ENCODE measurements around the gene EYS. TPM values are rescaled to one million over a fixed set of nuclear protein-coding genes. Genes with fewer than 3 reads are reported as not detected.
"Not testable (repeated sequence)": the region's sequence is repeated elsewhere in the genome, so short reads cannot be mapped to it uniquely, and the experiment has no call there.

Gene EYS
- total RNA-seq, 1 experiment from 2014 or later = 0.87 TPM

DNA sequence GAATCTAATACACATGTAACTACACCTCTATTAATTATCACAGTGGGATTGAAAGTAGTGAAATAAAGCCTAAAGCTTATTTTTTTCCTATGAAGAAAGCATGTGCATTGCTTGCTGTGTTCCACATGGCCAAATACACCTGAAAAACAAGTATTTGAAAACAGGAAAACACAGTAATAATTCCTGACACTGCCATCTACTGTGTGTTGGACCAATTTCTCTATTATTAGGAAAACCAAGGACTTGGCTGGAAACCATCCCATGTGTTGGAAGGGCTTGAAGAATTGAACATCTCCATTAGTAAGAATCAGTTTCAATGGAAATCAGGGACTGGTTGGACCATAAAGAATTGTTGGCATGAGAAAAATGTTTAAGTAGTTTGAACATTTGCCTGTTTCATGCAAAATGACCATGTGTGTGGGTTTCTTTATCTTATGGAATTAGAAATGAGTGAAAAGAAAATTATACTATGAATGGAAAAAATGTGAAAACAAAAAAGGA, 1947.4 kb downstream of the EYS start:
- no peak for DNase-seq (ENCODE audit: low read depth)

DNA sequence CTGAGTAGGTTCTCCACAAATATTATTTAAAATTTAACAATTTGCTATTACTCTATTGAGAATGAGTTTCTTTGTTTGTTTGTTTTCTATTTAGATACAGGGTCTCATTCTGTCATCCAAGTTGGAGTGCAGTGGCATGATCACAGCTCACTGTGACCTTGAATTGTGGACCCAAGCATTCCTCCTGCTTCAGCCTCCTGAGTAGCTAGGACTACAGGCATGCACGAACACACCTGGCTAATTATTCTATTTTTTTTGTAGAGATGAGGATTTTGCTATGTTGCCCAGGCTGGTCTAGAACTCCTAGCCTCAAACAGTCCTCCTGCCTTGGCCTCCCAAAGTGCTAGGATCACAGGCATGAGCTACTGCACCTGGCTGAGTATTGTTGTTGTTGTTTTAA, 1949.2 kb downstream of the EYS start:
- DNase-seq (ENCODE audit: low read depth) = no peak

DNA sequence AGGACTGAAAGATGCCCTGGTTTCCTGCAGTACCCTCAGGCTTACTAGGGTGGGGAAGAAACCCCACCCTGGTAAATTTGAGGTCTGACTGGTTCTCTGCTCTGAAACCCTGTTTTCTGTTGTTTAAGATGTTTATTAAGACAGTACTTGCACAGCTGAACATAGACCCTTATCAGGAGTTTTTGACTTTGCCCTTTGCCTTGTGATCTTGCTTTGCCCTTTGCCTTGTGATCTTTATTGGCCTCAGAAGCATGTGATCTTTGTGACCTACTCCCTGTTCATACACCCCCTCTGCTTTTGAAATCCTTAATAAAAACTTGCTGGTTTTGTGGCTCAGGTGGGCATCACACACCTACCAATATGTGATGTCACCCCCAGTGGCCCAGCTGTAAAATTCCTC, 1949.8 kb downstream of the EYS start:
- not testable (repeated sequence) for DNase-seq (ENCODE audit: low read depth)

DNA sequence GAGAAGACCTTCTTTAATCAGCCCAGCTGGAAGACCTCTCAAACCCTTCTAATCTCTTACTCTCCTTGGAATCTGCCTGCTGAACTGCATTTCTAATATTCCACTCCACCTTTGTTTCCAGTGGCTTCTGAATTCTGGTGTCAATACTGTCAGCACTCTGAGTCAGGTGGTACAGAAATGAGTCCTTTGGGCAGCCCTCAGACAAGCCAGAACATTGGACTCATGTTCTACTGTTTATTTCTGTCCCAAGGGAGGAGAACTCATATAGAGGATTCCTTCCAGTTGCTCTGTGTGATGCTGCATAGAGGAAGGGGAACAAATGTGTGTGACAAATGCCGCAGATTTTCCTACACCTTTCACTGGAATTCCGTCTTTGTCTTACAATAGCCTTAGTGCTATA, 1956.6 kb downstream of the EYS start:
- DNase-seq (ENCODE audit: low read depth) = no peak

DNA sequence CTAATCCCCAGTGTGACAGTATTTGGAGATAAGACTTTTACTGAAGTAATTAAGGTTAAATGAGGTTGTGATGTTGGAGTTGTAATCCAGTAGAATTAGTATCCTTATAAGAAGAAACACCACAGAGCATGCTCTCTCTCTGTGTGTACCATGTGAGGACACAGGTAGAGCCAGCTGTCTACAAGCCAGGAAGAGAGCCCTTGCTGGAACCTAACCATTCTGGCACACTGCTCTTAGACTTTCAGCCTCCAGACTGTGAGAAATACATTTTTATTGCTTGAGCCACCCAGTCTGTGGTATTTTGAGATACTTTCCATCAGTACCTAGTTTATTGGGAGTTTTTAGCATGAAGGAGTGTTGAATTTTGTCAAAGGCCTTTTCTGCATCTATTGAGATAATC, 1961.2 kb downstream of the EYS start:
- DNase-seq (ENCODE audit: low read depth) = no peak

DNA sequence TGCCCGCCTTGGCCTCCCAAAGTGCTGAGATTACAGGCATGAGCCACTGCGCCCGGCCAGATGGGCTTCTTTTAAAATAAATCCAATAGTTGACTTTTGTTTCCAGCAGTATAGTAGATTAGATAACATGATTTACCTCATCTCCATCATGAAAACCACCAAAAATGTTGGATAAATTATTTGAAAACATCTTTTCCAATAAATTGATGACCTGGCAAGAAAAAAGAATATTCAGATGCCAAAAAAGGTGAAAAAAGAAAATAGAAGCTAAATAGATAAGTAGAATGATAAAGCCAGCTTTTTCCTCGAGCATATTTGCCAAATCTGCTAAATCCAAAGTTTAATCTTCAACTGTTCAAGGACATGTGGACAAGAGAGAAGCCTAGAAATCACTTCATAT, 1962.2 kb downstream of the EYS start:
- DNase-seq (ENCODE audit: low read depth) = no peak

DNA sequence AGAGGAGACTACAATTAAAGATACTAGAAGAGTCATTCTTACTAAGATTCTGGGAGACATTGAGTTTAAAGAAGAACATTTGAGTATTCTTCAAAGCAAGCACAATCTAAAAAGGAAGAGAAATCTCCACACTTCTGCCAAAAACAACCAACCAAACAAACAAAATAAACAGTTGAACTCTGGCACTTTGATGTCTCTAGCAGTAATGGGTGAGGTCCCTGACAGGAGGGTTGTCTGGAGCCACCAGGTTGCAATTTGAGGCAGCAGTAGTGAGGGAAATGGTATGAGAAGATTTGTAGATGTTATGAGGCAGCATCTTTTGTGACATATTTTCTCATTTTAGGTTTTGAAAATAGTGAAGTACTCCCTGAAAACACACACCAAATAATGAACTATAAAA, 1963.3 kb downstream of the EYS start:
- no peak for DNase-seq (ENCODE audit: low read depth)

DNA sequence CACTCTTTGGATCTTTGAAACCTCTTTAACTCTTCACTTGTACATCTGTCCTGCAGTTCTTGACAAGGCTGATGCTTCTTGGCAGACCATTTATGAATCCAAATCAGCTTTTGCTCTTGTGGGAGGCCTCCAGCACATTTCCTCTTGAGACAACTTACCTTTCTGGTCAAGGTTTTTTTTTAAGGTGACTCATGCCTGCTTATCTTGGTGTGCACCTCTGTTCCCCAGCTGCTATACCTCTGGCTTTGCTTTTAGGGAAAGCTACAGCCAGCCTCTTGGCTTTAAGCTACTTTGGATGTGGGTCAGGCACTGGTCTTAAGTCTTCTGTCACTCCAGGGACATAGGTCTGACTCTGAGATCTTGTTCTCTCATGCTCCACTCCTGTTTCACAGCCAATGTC, 1965.0 kb downstream of the EYS start:
- no peak for DNase-seq (ENCODE audit: low read depth)

DNA sequence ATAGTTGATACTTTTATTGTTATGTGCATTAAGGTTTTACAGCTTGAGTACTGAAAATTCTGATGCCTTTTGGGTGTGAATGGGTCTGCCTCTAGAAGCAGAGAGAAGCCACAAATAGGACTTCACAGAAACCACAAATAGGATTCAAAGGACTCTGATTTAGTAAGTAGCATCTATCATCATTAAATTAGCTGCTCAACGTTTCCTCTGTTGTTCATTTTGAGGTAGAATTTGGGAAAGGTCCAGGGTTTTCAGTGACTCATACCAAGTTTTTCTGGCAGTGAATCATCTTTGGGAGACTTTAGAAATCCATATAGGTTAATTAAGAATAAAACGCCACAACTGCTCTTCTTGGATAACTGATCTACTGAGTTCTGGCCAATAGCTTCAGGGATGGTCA, 1966.3 kb downstream of the EYS start:
- DNase-seq (ENCODE audit: low read depth) = peak; percentile 84

DNA sequence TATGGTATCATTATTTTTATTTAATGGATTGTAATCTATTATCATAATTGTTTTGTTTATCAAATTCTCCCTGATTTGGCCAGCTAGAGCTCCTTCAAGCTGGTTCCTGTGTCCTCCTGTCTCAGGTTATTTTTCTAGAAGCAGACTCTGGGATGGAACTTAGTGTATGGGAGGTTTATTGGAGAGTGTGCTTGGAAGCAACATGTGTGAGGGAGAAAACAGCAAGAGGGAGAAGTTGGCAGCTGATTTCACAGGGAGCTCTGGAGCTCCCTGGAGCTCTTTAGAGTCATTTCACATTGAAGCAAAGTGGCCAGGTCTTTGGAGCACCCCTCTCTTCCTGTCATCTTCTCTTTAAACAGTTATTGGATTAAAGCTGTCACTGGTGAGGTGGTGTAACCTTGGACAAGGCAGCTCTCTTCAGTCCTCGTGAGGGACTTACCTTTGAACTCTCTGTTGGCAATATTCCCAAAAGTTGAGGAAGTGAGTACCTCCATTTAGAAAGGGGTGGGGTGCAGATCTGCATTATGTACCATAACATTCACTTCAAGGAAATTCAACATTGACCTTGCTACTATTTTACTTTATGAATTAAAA, 1967.8 kb downstream of the EYS start:
- DNase-seq (ENCODE audit: low read depth) = no peak

DNA sequence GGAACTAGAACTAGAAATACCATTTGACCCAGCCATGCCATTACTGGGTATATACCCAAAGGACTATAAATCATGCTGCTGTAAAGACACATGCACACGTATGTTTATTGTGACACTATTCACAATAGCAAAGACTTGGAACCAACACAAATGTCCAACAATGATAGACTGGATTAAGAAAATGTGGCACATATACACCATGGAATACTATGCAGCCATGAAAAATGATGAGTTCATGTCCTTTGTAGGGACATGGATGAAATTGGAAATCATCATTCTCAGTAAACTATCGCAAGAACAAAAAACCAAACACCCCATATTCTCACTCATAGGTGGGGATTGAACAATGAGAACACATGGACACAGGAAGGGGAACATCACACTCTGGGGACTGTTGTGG, 1968.8 kb downstream of the EYS start:
- DNase-seq (ENCODE audit: low read depth) = not testable (repeated sequence)

DNA sequence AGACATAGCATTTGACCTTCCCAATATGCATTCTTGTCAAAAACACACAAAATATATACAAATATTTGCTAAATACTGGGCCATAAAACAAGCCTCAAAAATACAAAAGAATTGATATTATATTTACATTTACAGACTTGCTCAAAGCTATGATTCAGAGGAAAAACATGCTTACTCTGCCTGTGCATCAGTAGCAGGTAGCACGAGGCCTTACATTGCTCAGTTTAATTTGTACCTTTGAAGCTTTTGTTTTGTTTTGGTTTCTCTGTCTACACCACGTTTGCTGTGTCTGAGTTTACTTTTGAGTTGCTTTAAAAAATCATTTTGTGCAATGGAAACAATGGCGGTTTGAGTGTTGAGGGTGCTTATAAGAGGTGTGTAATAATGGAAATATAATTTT, 1972.1 kb downstream of the EYS start:
- no peak for DNase-seq (ENCODE audit: low read depth)

DNA sequence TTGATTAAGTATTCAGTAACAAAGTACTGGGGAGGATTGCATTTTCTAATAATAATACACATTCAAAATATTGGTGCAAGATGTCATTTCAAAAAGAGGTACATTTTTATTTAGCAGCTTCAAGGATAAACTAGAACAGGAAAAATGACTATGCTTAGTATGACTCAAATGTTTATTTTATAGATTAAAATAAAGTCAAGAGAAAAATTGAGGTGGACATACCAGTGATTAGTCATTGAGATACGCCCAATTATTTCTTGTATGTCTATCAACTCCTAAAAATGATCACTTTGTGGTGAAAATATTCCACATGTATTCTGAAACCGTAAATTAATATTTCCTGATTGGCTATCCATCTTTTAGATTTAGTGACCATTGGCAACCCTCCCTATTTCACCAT, 1974.7 kb downstream of the EYS start:
- peak; percentile 12 for DNase-seq (ENCODE audit: low read depth)

DNA sequence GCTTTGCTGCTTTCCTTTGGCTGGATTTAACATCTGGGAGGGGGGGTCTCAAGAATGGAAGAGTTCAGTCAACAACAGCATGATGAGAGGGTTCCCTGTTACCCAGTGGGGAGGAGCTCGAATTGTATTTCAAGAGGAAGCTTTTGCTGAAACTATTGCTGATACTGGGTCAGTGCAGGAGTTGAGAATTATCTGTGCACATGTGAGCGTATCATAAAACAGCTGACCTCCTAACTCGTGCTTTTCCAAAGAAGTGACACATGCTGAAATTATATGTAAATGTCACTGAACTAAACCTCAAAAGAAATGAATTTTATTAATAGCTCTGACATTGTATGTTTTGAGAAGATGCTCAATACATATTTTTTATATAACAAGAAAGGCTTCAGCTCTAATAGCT, 1975.1 kb downstream of the EYS start:
- DNase-seq (ENCODE audit: low read depth) = no peak

DNA sequence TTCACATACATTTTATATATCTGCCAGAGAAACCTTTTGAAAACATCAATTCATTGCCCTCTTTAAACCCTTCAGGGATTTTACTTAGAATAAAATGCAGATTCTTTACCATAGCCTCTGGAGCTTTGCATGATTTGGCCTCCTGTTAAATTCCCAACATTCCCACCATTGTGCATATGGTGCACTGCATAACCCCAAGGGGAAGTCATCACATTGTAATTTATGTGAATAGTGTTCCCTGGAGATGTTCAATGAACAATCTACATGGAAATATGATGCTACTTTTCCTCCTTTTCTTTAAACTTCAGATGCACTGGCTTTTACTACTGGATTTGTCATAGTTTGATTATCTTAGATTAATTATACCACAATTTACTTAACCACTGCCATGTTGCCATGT, 1976.7 kb downstream of the EYS start:
- DNase-seq (ENCODE audit: low read depth) = no peak

DNA sequence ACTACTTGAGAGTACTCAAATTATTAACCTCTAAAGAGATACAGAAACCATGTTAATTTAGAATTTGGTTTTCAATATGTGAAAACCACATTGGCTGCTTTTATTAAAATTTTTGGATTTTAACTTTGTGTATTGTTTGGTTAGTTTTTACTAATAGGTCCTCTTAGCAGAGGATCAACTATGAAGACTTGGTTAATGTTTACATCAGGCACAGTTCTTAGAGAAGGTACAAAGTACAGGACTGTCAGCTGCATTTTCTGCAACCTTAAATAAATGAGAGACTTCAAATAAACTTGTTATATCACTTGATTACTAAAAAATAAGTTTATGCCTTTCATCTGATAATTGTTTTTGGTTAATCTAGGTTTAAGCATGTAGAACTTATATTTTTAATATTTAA, 1982.3 kb downstream of the EYS start:
- no peak for DNase-seq (ENCODE audit: low read depth)

DNA sequence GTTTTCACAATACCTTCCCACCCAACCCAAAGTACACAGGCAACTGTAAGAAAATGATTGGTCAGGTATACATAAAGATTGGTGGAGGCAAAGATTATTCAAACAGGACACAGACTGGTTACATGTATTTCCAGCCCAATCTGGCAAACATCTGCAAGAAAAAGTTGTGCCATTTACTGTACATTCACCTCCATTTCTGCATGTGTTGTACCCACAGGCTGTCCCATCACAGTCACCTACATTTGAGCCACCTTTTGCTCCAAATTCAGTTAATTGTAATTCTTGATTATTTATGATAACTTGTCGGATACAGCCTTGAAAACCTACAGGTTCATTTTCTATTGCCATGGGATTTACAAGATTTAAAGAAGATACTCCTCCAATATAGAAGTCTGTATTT, 1985.8 kb downstream of the EYS start:
- no peak for DNase-seq (ENCODE audit: low read depth)

DNA sequence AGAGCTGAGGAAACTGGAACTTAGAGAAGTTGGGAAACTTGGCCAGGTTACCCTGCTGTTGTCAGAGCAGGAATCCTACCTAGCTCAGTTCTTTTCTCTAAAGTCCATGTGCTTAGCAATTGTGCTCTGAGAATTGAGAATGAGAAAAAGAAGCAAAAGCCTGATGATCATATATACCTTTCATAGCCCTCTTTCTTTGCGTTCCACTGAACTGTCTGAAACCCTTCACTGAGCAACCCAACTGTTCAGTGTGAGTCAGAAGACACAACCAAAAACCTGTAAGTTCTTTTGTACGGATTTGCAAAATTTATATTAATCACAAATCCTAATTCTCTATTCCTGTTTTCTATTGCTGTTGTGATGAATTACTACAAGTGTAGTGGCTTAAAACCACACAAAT, 1990.9 kb downstream of the EYS start:
- no peak for DNase-seq (ENCODE audit: low read depth)

DNA sequence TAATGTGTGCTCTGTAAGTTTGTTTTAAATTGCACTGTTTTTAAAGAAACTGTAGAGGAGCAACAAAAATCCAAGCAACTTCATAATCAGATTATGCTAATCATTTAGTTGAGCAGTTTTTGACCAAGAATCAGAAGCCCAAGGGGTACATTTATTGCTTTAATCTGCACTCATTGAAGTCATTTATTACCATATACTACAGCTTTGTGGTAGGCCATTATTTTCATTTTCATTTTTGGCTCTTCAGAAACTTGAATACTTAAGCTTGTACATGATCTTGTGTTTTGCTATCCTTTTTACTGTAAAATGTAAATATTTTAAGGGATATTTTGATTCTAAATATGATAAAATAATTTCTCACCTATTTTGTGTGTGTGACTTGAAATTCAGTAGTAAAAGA, 1992.9 kb downstream of the EYS start:
- DNase-seq (ENCODE audit: low read depth) = no peak

DNA sequence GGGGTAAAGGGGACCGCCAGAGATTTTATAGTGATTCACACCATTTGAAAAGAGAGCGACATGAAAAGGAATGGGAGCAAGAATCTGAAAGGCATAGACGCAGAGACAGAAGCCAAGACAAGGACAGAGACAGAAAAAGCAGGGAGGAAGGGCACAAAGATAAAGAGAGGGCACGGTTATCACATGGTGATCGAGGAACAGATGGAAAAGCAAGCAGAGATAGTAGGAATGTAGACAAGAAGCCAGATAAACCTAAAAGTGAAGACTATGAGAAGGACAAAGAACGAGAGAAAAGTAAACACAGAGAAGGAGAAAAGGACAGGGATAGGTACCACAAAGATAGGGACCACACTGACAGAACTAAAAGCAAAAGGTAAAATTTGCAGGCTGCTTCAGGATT, 1993.7 kb downstream of the EYS start:
- no peak for DNase-seq (ENCODE audit: low read depth)

DNA sequence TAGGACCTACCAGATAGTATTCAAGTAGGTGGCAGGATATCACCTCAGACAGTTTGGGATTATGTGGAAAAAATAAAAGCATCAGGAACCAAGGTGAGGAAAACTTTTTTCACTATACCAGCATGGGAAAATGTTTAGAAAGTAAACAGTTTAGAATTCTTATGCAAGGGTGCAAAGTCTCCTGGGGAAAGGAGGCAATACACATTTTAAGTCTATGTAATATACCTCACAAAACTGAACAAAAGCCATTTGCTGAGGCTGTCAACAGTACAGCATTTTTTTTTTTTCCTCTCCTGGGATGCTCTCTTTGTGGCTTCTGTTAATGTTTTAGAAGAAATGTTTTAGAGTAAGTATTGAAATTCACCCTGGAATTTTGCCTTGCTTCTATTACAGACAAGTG, 1997.9 kb downstream of the EYS start:
- no peak for DNase-seq (ENCODE audit: low read depth)

DNA sequence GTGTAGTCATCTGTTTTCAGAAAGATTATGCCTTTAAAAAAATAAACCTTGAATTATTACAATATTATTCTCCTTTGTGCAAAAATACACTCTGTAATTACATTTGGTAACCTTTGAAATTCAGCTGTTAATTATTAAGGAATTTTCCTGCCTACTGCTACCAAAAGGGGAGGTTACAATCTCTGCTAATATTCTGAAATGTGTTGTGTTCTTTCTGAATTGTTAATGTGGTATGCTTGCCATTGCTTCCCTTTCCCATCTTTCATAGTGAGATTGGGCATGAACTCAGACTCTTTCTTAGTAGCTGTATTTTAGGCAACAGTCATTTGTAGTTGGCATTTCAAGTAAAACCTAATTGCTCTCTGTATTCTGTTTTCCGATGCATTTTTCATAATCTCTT, 1998.4 kb downstream of the EYS start:
- DNase-seq (ENCODE audit: low read depth) = no peak

DNA sequence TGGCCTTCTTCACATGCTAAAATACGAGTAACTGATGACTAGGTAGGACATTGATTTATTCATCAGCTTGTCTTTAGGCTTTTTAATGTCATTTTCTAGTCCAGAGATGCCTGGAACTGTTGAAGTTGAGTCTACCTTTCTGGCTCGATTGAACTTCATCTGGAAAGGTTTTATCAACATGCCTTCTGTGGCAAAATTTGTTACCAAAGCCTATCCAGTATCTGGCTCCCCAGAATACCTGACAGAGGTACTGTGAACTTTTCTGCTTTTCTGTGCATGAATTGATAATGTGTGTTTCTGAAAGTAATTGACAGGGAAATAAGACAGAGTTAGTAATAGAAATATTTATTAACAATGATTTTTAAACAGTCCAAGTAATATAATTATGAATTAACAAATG, 2000.4 kb downstream of the EYS start:
- DNase-seq (ENCODE audit: low read depth) = no peak

DNA sequence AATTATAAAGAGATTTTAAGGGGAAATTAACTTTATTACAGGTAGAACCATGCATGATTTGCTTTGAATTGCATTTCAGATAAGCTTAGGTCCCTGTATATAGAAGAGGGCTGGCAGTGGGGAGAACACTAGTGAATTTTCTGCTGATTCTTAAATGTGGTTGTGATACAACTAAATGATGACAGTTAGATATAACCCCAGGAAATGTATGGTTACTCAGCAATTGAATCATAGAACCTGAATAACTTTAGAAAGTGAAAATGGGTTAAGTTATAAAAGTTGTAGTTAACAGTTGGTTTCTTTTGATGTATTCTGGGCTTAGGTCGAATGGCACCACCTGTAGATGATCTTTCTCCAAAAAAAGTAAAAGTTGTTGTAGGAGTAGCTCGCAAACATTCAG, 2001.3 kb downstream of the EYS start:
- no peak for DNase-seq (ENCODE audit: low read depth)

Data from HT1080 (cell line).